WTC11 (cell line): ENCODE measurements around the gene LSP1. TPM values are rescaled to one million over a fixed set of nuclear protein-coding genes. Genes with fewer than 3 reads are reported as not detected.
A peak's percentile ranks its signal among the peaks of the same experiment; 100 is the strongest.

ENCODE experiments used
- ATAC-seq: fragments of 200-7000 bp; cut with Tn5 transposase; 2 replicates; pipeline ENCODE4 v1.10.0; 2021; ENCODE audit warnings: mild to moderate bottlenecking, moderate library complexity
- CTCF ChIA-PET: fragments of 300-600 bp; sonication (Branson Sonifier 250); formaldehyde crosslinking; loops from one replicate; lab custom pipeline; 2021; ENCODE audit warnings: antibody characterized with exemption; lab: Charles Lee
- POLR2A ChIA-PET: fragments of 350-600 bp; sonication (Branson Sonifier 250); formaldehyde crosslinking; loops from one replicate; lab custom pipeline; 2021; ENCODE audit warnings: antibody characterized with exemption; lab: Charles Lee
- DNase-seq: peaks from one replicate; pipeline ENCODE4 v3.0.0; 2021; ENCODE audit warnings: low spot score
- H3K27ac Mint-ChIP-seq: 2 replicates; pipeline ENCODE4 v1.8.0; 2021; ENCODE audit warnings: mixed read lengths
- H3K27me3 Mint-ChIP-seq: 2 replicates; pipeline ENCODE4 v1.8.0; 2021; ENCODE audit warnings: low read depth, mild to moderate bottlenecking, moderate library complexity, mixed read lengths
- H3K36me3 Mint-ChIP-seq: 2 replicates; pipeline ENCODE4 v1.8.0; 2021; ENCODE audit warnings: mixed read lengths
- H3K4me1 Mint-ChIP-seq: 2 replicates; pipeline ENCODE4 v1.8.0; 2022; ENCODE audit warnings: mixed read lengths
- H3K4me3 Mint-ChIP-seq: 2 replicates; pipeline ENCODE4 v1.8.0; 2021; ENCODE audit warnings: mild to moderate bottlenecking, moderate library complexity, mixed read lengths
- H3K9me3 Mint-ChIP-seq: 2 replicates; pipeline ENCODE4 v1.8.0; 2021; ENCODE audit warnings: mixed read lengths
- AR ChIP-seq: fragments of 250-450 bp; sonication (Bioruptor Pico); IDR thresholded peaks from 2 replicates; pipeline ENCODE4 v1.9.0; 2021; ENCODE audit warnings: mild to moderate bottlenecking
- ATF6 ChIP-seq: sonication (generic); formaldehyde crosslinking; IDR thresholded peaks from 2 replicates; pipeline ENCODE4 v1.8.1; 2023; ENCODE audit warnings: mild to moderate bottlenecking, missing genetic modification reagents
- CDX4 ChIP-seq: fragments of 250-450 bp; sonication (Bioruptor Pico); IDR thresholded peaks from 2 replicates; pipeline ENCODE4 v1.9.0; 2021; ENCODE audit warnings: moderate library complexity, mild to moderate bottlenecking, inconsistent platforms, borderline replicate concordance
- CREM ChIP-seq: sonication (generic); formaldehyde crosslinking; IDR thresholded peaks from 2 replicates; pipeline ENCODE4 v1.8.1; 2022; ENCODE audit warnings: mild to moderate bottlenecking, missing genetic modification reagents, moderate library complexity
- ERG ChIP-seq: fragments of 250-450 bp; sonication (Bioruptor Pico); IDR thresholded peaks from 2 replicates; pipeline ENCODE4 v1.8.0; 2021; ENCODE audit warnings: mild to moderate bottlenecking
- JUN ChIP-seq: sonication (generic); formaldehyde crosslinking; IDR thresholded peaks from 2 replicates; pipeline ENCODE4 v1.8.0; 2023; ENCODE audit warnings: mild to moderate bottlenecking, missing genetic modification reagents
- KAT7 ChIP-seq: sonication (generic); formaldehyde crosslinking; IDR thresholded peaks from 2 replicates; pipeline ENCODE4 v1.8.1; 2023; ENCODE audit warnings: missing genetic modification reagents, mild to moderate bottlenecking, borderline replicate concordance
- NFE2L1 ChIP-seq: sonication (generic); formaldehyde crosslinking; IDR thresholded peaks from 2 replicates; pipeline ENCODE4 v1.8.1; 2023; ENCODE audit warnings: missing genetic modification reagents
- NFYB ChIP-seq: sonication (generic); formaldehyde crosslinking; conservative IDR thresholded peaks from 2 replicates; pipeline ENCODE4 v1.8.0; 2022; ENCODE audit warnings: low read depth, missing genetic modification reagents
- NR2C2 ChIP-seq: sonication (generic); formaldehyde crosslinking; IDR thresholded peaks from 2 replicates; pipeline ENCODE4 v1.8.0; 2022; ENCODE audit warnings: mild to moderate bottlenecking, missing genetic modification reagents
- RELA ChIP-seq: sonication (generic); formaldehyde crosslinking; IDR thresholded peaks from 2 replicates; pipeline ENCODE4 v1.8.1; 2022; ENCODE audit warnings: missing genetic modification reagents, mild to moderate bottlenecking, borderline replicate concordance
- TEAD1 ChIP-seq: sonication (generic); formaldehyde crosslinking; IDR thresholded peaks from 2 replicates; pipeline ENCODE4 v1.8.0; 2022; ENCODE audit warnings: mild to moderate bottlenecking, missing genetic modification reagents
- TEAD4 ChIP-seq: sonication (generic); formaldehyde crosslinking; IDR thresholded peaks from 2 replicates; pipeline ENCODE4 v1.8.0; 2022; ENCODE audit warnings: mild to moderate bottlenecking, missing genetic modification reagents
- ZNF219 ChIP-seq: sonication (generic); formaldehyde crosslinking; IDR thresholded peaks from 2 replicates; pipeline ENCODE4 v1.8.0; 2023; ENCODE audit warnings: missing genetic modification reagents, mild to moderate bottlenecking, borderline replicate concordance
- ZNF232 ChIP-seq: sonication (generic); formaldehyde crosslinking; IDR thresholded peaks from 2 replicates; pipeline ENCODE4 v1.8.0; 2022; ENCODE audit warnings: mild to moderate bottlenecking, missing genetic modification reagents
- ZNF281 ChIP-seq: sonication (generic); formaldehyde crosslinking; IDR thresholded peaks from 2 replicates; pipeline ENCODE4 v1.8.0; 2023; ENCODE audit warnings: mild to moderate bottlenecking, missing genetic modification reagents
- ZNF423 ChIP-seq: fragments of 250-450 bp; sonication (Bioruptor Pico); IDR thresholded peaks from 2 replicates; pipeline ENCODE4 v2.1.2; 2022; ENCODE audit warnings: mild to moderate bottlenecking, moderate library complexity
- ZSCAN18 ChIP-seq: fragments of 250-450 bp; sonication (Bioruptor Pico); IDR thresholded peaks from 2 replicates; pipeline ENCODE4 v2.1.2; 2022; ENCODE audit warnings: mild to moderate bottlenecking, moderate library complexity
- total RNA-seq: library from RNA; stranded (reverse); gene quantifications from 3 replicates; pipeline ENCODE4 v1.2.3, GENCODE V29; 2021

LSP1 gene
- total RNA-seq, 1 experiment from 2014 or later, result 0.77 TPM

GRCh38 chr11:1932105-1932480 lies 79.2 kb downstream of the LSP1 start:
- Mint-ChIP-seq H3K4me3 (no peak overlapping the region), H3K27ac (peak overlapping the region; percentile 32; the same call in 1 of the 2 replicates), H3K27me3 (no peaks in the 10 kb centered on the region; the same call in 1 of the 2 replicates), H3K4me1 (no peaks in the 10 kb centered on the region), H3K9me3 (no peaks in the 10 kb centered on the region), H3K36me3 (no peaks in the 10 kb centered on the region)
- ChIA-PET CTCF (interaction anchor here (2.1 kb wide), 1 partner anchor 50 kb away, joined by 9 read pairs; no protein-coding TSS in a partner anchor), POLR2A (no interaction called here)
- DNase-seq (no peak), ATAC-seq (no peak)
- TF ChIP-seq ZSCAN18 (CRISPR knock-in tag) (no peak), RELA (CRISPR knock-in tag) (no peak)

- Mint-ChIP-seq H3K4me1 (no peaks in the 10 kb centered on the region), H3K9me3 (no peaks in the 10 kb centered on the region), H3K27ac (no peak overlapping the region), H3K4me3 (no peak overlapping the region), H3K36me3 (no peaks in the 10 kb centered on the region), H3K27me3 (no peaks in the 10 kb centered on the region; the same call in 1 of the 2 replicates)
- TF ChIP-seq JUN (no peak), CREM (CRISPR knock-in tag) (no peak), NFYB (CRISPR knock-in tag) (no peak), AR (CRISPR knock-in tag) (no peak), ZNF423 (CRISPR knock-in tag) (no peak), TEAD1 (CRISPR knock-in tag) (no peak), NR2C2 (CRISPR knock-in tag) (no peak), KAT7 (no peak), NFE2L1 (no peak), ERG (CRISPR knock-in tag) (no peak), CDX4 (CRISPR knock-in tag) (no peak), ZNF232 (CRISPR knock-in tag) (no peak), ZNF219 (CRISPR knock-in tag) (no peak), TEAD4 (CRISPR knock-in tag) (no peak), ZNF281 (CRISPR knock-in tag) (no peak), ATF6 (CRISPR knock-in tag) (no peak)
- CTCF ChIA-PET, result interaction anchor here (2.1 kb wide), 1 partner anchor 51 kb away, joined by 9 read pairs; no protein-coding TSS in a partner anchor
- DNase-seq (no peak), ATAC-seq (no peak)
- POLR2A ChIA-PET, result no interaction called here
Observed at GRCh38 chr11:1932681-1933080, 79.8 kb downstream of the LSP1 start.
